Endodermal cell (in vitro differentiated cells): ENCODE data around the gene TGFBR3L. TPM values are rescaled to one million over a fixed set of nuclear protein-coding genes. Genes with fewer than 3 reads are reported as not detected.
A peak's percentile ranks its signal among the peaks of the same experiment; 100 is the strongest.

Experiments
- DNase-seq: peaks from one replicate; pipeline ENCODE4 v3.0.0-alpha.2; 2017
- H3K27ac ChIP-seq: 2 replicates; pipeline ENCODE4 v1.5.1; 2013; ENCODE audit warnings: mild to moderate bottlenecking, low read depth, low read length, moderate library complexity
- H3K27me3 ChIP-seq: 2 replicates; pipeline ENCODE4 v1.6.1; 2013; ENCODE audit warnings: mild to moderate bottlenecking, low read length, moderate library complexity; ENCODE audit not compliant: insufficient read depth, control insufficient read depth, poor library complexity, severe bottlenecking
- H3K36me3 ChIP-seq: 2 replicates; pipeline ENCODE4 v1.7.0; 2013; ENCODE audit warnings: mild to moderate bottlenecking, low read length, moderate library complexity; ENCODE audit not compliant: control insufficient read depth, insufficient read depth
- H3K4me1 ChIP-seq: one replicate; pipeline ENCODE4 v1.7.0; 2013; ENCODE audit warnings: low read length; ENCODE audit not compliant: control insufficient read depth, insufficient read depth
- H3K4me3 ChIP-seq: 2 replicates; pipeline ENCODE4 v1.5.1; 2013; ENCODE audit warnings: mild to moderate bottlenecking, low read length, moderate library complexity
- H3K9ac ChIP-seq: 2 replicates; pipeline ENCODE4 v1.6.1; 2013; ENCODE audit warnings: mild to moderate bottlenecking, low read length, moderate library complexity; ENCODE audit not compliant: poor library complexity, severe bottlenecking; ENCODE audit errors: extremely low read depth
- H3K9me3 ChIP-seq: 2 replicates; pipeline ENCODE4 v1.6.1; 2013; ENCODE audit warnings: mild to moderate bottlenecking, low read length, moderate library complexity; ENCODE audit not compliant: control insufficient read depth
- H3K27ac Mint-ChIP-seq: 2 replicates; pipeline ENCODE4 v1.8.0; 2020; ENCODE audit warnings: mixed read lengths
- H3K27me3 Mint-ChIP-seq: 2 replicates; pipeline ENCODE4 v1.8.0; 2021; ENCODE audit warnings: mild to moderate bottlenecking, mixed read lengths; ENCODE audit not compliant: insufficient read depth
- H3K36me3 Mint-ChIP-seq: 2 replicates; pipeline ENCODE4 v1.8.0; 2020; ENCODE audit warnings: low read depth, mixed read lengths
- H3K4me1 Mint-ChIP-seq: 2 replicates; pipeline ENCODE4 v1.8.0; 2020; ENCODE audit warnings: mixed read lengths
- H3K4me3 Mint-ChIP-seq: 2 replicates; pipeline ENCODE4 v1.8.0; 2020; ENCODE audit warnings: mild to moderate bottlenecking, moderate library complexity, mixed read lengths
- H3K9me3 Mint-ChIP-seq: 2 replicates; pipeline ENCODE4 v1.8.0; 2020; ENCODE audit warnings: mild to moderate bottlenecking, mixed read lengths
- WGBS, 2 experiments: methylation state at CpG; one replicate each; pipeline versions ENCODE4 v1.1.5 to v1.1.7; 2013; ENCODE audit warnings: missing lambda C conversion rate in 2 of 2, mixed read lengths in 1 of 2; ENCODE audit not compliant: insufficient coverage in 1 of 2, insufficient read length in 1 of 2; 5-methylcytosine and 5-hydroxymethylcytosine counted together
- total RNA-seq, 2 donors: library from RNA; stranded (reverse); fragmentation: NEBNext Ultra II Directional in 1 of 2; extraction: Animal tissue kit (Norgen Biotek cat#: 25700) in 1 of 2; gene quantifications; 2 replicates in 1 of 2; 3 replicates in 1 of 2; pipeline ENCODE4 v1.2.1, GENCODE V29; 2021
- TF ChIP-seq, protein P1 (sequence below): fragments of 200-600 bp; sonication (generic); conservative IDR thresholded peaks from 2 replicates; pipeline ENCODE4 v1.5.0; 2021; ENCODE audit warnings: antibody characterized with exemption, mild to moderate bottlenecking

Gene TGFBR3L
- total RNA-seq, 2 donors from 2014 or later = 0.84 to 2.2 TPM

- Mint-ChIP-seq H3K4me1 (peaks cover 3% of the 10 kb centered on the region), H3K27ac (peak overlapping the region; percentile 99), H3K9me3 (no peaks in the 10 kb centered on the region), H3K4me3 (peak overlapping the region; percentile 91), H3K36me3 (peaks cover 14% of the 10 kb centered on the region), H3K27me3 (no peaks in the 10 kb centered on the region)
- H3K4me1 ChIP-seq = no peaks in the 10 kb centered on the region
- 13 to 22% methylated on average over 22 to 33 of the region's 33 CpGs for WGBS, 2 experiments
- TF ChIP-seq, protein P1, sequence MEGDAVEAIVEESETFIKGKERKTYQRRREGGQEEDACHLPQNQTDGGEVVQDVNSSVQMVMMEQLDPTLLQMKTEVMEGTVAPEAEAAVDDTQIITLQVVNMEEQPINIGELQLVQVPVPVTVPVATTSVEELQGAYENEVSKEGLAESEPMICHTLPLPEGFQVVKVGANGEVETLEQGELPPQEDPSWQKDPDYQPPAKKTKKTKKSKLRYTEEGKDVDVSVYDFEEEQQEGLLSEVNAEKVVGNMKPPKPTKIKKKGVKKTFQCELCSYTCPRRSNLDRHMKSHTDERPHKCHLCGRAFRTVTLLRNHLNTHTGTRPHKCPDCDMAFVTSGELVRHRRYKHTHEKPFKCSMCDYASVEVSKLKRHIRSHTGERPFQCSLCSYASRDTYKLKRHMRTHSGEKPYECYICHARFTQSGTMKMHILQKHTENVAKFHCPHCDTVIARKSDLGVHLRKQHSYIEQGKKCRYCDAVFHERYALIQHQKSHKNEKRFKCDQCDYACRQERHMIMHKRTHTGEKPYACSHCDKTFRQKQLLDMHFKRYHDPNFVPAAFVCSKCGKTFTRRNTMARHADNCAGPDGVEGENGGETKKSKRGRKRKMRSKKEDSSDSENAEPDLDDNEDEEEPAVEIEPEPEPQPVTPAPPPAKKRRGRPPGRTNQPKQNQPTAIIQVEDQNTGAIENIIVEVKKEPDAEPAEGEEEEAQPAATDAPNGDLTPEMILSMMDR = no peak
- peak overlapping the region; percentile 86 for H3K4me3 ChIP-seq
- no peaks in the 10 kb centered on the region for H3K27me3 ChIP-seq
- H3K36me3 ChIP-seq = peaks cover 21% of the 10 kb centered on the region
- H3K27ac ChIP-seq = peak overlapping the region; percentile 98
- no peak for DNase-seq
- H3K9me3 ChIP-seq = peaks cover 2% of the 10 kb centered on the region
- peak overlapping the region; percentile 98 for H3K9ac ChIP-seq
Measured at GRCh38 chr19:7942981-7943443, 28.4 kb downstream of the TGFBR3L start.

- H3K9ac ChIP-seq = peak within 1 kb of the TSS; percentile 98
- H3K27me3 Mint-ChIP-seq = no peaks in the 10 kb centered on the region
- peaks cover 3% of the 10 kb centered on the region for H3K4me1 Mint-ChIP-seq
- peak; percentile 99 for DNase-seq
- peak within 1 kb of the TSS; percentile 91 for H3K4me3 Mint-ChIP-seq
- H3K27ac Mint-ChIP-seq = peak within 1 kb of the TSS; percentile 99
- peaks cover 16% of the 10 kb centered on the region for H3K36me3 ChIP-seq
- no peaks in the 10 kb centered on the region for H3K9me3 Mint-ChIP-seq
- peaks cover 5% of the 10 kb centered on the region for H3K9me3 ChIP-seq
- H3K36me3 Mint-ChIP-seq = peaks cover 14% of the 10 kb centered on the region
- peak within 1 kb of the TSS; percentile 86 for H3K4me3 ChIP-seq
- WGBS, 2 experiments = 0% methylated on average over 38 to 56 of the region's 56 CpGs
- TF ChIP-seq, protein P1 = no peak
- H3K27ac ChIP-seq = peak within 1 kb of the TSS; percentile 98
- H3K4me1 ChIP-seq = no peaks in the 10 kb centered on the region
- H3K27me3 ChIP-seq = no peaks in the 10 kb centered on the region
Measured at GRCh38 chr19:7943444-7944176, 29.0 kb downstream of the TGFBR3L start, which contains the start of gene TIMM44. Gene TIMM44 (minus strand): TSS chr19:7943666. CDS start chr19:7943651, 15 bp downstream.

- peak overlapping the region; percentile 98 for H3K27ac ChIP-seq
- no peaks in the 10 kb centered on the region for H3K4me1 ChIP-seq
- Mint-ChIP-seq H3K27ac (peak overlapping the region; percentile 99), H3K4me3 (peak overlapping the region; percentile 91), H3K27me3 (no peaks in the 10 kb centered on the region), H3K36me3 (peaks cover 10% of the 10 kb centered on the region), H3K9me3 (no peaks in the 10 kb centered on the region), H3K4me1 (peaks cover 3% of the 10 kb centered on the region)
- peak overlapping the region; percentile 98 for H3K9ac ChIP-seq
- peak; percentile 95 for DNase-seq
- H3K36me3 ChIP-seq = peaks cover 11% of the 10 kb centered on the region
- no peaks in the 10 kb centered on the region for H3K27me3 ChIP-seq
- TF ChIP-seq, protein P1 = peak; percentile 96
- WGBS, 2 experiments = 32 to 38% methylated on average over 15 to 18 of the region's 18 CpGs
- H3K9me3 ChIP-seq = peaks cover 5% of the 10 kb centered on the region
- peak overlapping the region; percentile 86 for H3K4me3 ChIP-seq
Measured at GRCh38 chr19:7944177-7944761, 29.6 kb downstream of the TGFBR3L start.
